Activated CD4-positive, alpha-beta T cell treated with anti-CD3 and anti-CD28 coated beads, Interleukin-2, amount 50 U/mL, for 24 hours (primary cell): ENCODE results near the gene CLASP1.
"Not testable (repeated sequence)": the region's sequence is repeated elsewhere in the genome, so short reads cannot be mapped to it uniquely, and the experiment has no call there.

Source experiments
- DNase-seq, 2 donors: peaks; one replicate each; pipeline ENCODE4 v3.0.0-alpha.2; 2020; ENCODE audit warnings: low read depth in 1 of 2, low spot score in 1 of 2

Gene CLASP1

DNA sequence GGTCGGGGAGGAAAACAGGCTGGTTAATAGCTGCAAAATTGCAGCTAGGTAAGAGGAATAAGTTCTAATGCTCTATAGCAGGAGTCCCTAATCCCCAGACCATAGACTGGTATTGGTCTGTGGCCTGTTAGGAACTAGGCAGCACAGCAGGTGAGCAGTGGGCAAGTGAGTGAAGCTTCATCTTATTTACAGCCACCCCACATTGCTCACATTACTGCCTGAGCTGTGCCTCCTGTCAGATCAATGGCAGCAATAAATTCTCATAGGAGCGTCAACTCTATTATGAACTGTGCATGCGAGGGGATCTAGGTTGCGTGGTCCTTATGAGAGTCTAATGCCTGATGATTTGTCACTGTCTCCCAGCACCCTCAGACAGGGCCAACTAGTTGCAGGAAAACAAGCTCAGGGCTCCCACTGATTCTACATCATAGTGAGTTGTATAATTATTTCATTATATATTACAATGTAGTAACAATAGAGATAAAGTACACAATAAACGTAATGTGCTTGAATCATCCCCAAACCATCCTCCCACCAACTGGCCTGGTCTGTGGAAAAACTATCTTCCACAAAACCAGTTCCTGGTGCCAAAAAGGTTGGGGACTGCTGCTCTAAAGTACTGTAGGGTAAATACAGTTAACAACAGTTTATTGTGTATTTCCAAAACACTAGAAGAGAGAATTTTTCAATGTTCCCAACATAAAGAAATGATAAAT is 272.6 kb downstream of the CLASP1 start:
- no peak for DNase-seq

DNA sequence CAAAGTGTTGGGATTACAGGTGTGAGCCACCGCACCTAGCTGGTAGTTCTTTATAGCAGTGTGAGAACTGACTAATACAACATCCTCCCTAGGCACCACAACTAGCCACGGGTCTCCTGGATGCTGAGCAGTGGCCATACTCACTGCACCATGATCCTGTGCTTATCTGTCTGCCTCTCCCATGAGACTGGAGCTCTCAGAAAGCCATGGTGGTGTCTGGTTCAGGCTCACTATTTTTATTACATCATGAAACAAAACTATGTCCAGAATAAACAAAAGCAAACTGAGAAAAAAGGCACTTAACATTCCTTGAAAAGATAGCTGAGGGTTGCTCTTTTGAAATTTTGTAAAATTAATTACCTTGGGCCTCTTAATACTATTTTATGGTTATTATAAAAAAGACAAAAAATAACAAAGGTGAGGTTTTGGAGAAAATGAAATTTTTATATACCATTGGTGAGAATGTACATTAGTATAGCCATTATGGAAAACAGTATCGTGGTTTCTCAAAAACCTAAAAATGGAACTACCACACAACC is 273.6 kb downstream of the CLASP1 start:
- DNase-seq: no peak

DNA sequence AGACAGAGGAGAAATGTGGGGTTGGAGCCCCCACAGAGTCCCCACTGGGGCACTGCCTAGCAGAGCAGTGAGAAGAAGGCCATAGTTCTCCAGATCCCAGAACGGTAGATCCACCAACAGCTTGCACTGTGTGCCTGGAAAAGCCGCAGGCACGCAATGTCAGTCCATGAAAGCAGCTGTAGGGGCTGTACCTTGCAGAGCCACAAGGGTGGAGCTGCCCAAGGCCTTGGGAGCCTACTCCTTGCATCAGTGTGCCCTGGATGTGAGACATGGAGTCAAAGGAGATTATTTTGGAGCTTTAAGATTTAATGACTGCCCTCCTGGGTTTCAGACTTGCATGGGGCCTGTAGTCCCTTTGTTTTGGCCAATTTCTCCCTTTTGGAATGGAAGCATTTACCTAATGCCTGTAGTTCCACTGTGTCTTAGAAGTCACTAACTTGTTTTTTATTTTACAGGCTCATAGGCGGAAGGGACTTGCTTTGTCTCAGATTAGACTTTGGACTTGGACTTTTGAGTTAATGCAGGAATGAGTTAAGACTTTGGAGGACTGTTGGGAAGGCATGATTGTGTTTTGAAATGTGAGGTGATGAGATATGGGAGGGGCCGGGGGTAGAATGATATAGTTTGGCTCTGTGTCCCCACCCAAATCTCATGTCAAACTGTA is 274.7 kb downstream of the CLASP1 start:
- not testable (repeated sequence) for DNase-seq

- no peak for DNase-seq
Measured at GRCh38 chr2:121372721-121373353, 276.4 kb downstream of the CLASP1 start.

GRCh38 chr2:121372082-121372481 is 277.2 kb downstream of the CLASP1 start:
- DNase-seq: no peak

GRCh38 chr2:121368836-121369235 is 280.4 kb downstream of the CLASP1 start:
- DNase-seq: no peak

DNA sequence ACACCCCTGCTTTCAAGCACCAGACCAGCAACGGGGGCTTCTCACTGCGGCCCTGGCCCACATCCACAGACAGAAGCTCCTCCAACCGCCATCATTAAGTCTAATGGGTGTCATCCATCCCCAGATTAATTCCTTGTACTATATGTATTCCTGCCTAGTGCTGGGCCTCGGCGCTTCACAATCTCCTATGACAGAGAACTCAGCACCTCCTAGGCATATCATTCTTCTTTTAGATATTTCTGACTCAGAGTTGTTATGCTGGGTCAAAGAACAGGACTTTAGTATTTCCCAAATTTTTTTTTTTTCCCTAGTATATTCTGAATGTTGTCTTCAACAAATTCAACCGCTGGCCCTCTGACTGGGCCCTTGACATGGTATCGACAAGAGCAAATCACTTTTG is 281.1 kb downstream of the CLASP1 start:
- no peak for DNase-seq

DNA sequence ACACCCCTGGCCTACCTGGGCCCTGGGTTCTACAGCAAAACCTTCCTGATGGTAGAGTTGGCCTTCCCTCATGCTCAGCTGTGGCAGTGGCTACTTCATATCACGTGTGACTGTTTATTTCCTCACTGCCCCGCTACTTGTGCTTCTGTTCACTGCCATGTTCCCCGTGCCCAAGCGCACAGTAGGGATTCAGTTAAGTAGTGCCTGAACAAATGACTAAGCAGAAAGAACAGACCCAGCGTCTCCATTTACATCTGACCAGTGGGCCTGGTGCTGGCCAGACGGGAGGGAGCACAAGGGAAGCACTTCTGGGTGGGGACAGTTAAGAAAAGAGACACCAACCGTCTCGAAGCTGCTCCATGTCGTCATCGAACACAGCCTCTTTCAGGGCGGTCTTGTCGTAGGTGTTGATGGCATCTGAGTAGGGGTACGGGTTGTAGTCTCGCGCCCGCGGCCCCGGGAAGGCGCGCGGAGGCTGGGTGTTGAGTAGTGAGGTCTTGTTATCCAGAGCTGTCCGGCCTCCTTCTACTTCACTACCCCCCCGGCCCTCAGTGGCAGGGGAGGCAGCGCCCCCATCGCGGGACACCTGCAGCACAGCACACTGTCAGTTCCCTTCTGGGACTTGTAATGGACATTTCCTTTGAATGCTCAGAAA is 281.9 kb downstream of the CLASP1 start:
- DNase-seq: no peak

GRCh38 chr2:121366040-121366439 is 283.2 kb downstream of the CLASP1 start:
- DNase-seq: no peak

GRCh38 chr2:121365061-121365460 is 284.2 kb downstream of the CLASP1 start:
- DNase-seq: no peak

- DNase-seq: no peak
Measured at GRCh38 chr2:121363632-121364420, 285.4 kb downstream of the CLASP1 start.

DNA sequence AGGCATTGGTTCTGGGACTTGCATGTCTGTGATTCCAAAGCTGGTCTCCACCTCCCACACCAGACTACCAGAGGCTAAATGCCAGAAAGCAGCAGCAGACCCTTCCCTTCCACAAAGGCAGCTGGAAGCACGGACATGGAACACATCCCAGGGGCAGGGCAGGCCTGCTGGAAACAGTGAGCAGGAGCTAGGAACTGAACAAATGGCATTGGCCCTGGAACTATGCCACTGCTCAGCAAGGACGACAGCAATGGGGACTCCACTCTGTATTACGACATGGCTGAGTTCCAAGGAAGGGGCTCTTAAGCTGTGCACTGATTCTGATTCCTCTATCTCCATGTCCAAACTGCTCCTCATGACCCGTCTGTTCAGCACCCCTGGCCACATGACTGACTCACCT is 286.5 kb downstream of the CLASP1 start:
- no peak for DNase-seq

- DNase-seq: no peak
Measured at GRCh38 chr2:121362226-121362625, 287.0 kb downstream of the CLASP1 start.

DNA sequence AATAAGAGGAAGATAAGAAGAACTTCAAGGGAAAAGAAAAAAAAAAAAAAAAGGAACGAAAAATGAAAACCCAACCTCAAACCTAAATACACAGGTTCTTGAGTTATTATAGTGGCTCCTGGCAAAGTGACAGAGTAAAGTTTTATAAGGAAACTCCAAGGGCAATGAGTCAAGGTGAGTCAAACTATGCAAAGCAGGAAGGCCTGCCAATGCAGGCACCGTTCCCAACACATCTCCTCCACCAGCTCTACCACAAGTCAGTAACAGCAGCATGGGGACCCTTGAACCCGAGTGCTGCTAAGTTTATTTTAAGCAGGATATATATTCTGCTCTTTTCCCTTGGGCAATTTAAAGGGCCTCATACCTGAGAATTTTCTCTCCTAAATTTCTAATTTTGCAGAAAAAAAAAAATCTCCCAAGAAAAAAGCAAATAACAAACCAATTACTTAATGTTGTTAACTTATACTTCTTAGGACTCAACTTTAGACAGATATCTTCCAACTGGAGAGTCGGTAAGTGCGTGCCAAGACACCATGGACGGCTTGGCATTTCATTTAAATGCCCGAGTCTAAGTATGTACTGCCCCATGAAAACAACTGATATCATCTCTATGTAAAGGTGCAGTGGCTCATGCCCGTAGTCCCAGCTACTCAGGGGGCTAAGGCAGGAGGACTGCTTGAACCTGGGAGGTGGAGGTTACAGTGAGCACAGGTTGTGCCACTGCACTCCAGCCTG is 288.5 kb downstream of the CLASP1 start:
- DNase-seq: no peak

DNA sequence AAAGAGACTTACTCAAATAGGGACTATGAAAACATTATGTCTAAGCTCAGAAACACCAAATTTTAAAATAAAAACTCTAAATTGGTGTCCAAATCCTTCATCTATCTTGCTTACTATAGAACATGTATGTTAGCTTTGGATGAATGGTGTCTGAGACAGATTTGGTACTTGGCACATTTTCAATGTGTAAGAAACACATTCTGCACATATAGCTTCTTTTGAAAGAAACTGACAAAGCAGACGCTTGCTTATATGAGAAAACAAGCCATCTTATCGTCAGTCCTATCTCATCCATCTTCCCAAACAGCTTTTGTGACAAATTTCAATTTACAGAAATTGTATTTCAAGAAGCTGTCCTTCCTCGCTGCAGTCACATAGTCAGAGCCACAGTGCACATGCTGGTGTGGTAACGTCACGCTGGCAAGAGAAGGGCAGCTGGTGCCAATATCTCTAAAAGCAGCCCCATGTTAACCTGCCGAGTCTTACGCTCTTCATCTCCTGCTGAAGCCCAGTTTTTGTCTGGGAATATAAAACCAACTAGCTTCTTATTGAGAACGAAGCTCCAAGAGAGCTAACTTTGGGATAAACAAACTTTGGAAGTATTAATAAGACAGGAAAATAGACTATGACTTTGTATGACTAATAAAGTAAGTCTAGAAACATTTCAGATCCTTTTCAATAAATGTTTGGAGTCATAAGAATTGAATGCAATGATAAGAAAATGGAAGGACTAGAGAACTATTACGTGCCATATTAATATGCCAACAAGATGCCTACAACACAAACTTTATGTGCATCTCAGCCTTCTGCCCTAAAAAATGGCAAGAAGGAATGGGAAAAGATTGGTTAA is 289.3 kb downstream of the CLASP1 start:
- DNase-seq: no peak

- no peak for DNase-seq
Measured at GRCh38 chr2:121359170-121359569, 290.1 kb downstream of the CLASP1 start.

DNA sequence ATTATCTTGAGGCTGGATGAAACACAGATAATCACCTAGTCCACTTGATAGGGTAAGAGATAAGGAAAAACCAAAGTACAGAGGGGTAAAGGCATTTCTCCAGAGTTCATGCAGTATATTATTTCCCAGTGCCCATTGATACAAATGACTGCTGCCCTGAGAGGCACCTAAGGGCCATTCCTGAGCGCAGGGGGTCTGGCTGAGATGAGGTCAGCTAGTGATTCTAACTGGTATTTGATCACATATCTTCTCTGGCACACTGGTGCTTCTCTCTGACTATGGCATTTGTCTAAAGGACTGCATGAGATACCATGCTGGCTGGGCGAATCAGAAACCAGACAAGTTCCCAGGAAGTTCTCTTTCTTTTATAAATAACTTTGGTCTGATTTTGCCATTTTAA is 291.0 kb downstream of the CLASP1 start:
- DNase-seq: no peak

DNA sequence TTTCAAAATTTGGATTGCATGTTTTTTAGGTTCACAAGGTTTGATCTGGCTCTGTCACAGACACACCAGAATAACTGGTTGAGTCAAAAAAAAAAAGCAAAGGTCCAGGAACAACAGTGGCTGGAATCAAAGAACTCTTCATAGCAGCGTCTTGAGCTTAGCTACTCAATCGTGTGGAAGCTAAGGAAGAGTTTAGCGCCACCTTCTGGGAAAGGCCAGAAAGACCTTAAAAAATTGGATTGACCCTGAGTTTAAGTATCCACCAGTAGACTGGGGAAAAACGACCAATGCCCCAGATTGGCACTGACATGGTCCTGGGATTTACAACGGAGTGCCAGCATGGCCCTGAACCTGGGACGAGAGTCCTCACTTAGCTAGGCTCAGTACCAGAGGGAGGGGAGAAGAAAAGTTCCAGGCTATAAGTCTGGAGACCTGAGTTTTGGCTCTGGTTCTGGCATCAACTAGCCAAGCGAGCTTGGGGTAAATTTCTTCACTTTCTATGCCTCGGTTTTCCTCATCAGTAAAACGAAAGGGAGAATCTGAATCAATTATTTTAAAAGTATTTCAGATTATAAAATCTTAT is 293.1 kb downstream of the CLASP1 start:
- DNase-seq: peak in 1 of 2 donors; percentile 3

- no peak for DNase-seq
Measured at GRCh38 chr2:121355488-121355887, 293.8 kb downstream of the CLASP1 start.
